NCI-H2081 treated with DMSO at 0.1 percent for 48 hours (cell line): Measurements from ENCODE around the gene EPHB2.
"Not testable (repeated sequence)": the region's sequence is repeated elsewhere in the genome, so short reads cannot be mapped to it uniquely, and the experiment has no call there.

Experiments used
- DNase-seq: peaks from one replicate; lab custom pipeline; 2025; lab: John Stamatoyannopoulos, UW

Gene EPHB2

DNA sequence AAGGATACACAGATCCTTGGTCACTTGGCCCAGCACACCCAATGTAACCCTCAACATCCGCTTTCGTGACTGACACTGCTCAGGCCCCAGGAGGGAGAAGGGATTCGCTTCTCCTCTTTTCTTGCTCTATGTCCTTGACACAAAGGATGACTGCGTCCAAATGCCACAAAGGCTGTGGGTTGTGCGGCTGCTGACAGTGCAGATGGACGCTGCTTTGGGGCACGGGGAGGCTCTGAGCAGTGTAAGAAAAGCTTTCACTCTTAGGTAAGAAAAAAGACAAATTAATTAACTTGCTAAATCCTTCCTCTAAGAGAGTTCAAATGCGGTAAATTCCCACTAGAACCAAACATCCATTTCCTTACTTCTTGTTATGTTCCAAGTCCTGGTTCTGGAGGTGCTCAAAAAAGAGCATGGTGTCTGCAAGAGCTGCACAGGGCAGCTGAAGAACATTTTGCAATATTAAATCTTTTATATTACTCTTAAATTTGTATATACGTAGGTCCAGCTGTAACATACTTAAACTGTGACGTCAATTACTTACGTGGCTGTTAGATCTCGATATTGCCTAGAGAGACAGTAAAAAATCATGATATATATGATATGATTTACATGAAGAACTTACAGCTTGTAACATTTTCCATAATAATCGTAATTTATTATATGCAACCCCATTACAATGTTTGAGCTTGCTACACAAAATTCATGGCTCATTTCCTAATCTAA, 19.4 kb upstream of the EPHB2 start:
- no peak for DNase-seq

DNA sequence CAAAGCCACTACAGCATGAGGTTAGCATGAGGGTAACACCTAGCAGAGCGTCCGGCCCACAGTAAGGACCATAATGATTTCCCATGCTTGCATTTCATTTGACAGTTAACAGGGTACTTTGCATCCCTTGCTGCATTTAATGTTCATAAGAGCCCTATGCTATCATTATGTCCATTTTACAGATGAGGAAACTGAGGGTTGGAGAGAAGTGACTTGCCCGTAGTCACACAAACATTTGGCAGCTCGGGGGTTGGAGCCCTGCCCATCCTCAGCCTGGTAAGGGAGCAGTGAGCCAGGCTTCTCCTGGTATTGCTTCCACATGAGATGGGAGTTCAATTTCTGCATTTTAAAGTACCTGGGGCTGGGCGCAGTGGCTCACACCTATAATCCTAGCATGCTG, 16.5 kb upstream of the EPHB2 start:
- no peak for DNase-seq

DNA sequence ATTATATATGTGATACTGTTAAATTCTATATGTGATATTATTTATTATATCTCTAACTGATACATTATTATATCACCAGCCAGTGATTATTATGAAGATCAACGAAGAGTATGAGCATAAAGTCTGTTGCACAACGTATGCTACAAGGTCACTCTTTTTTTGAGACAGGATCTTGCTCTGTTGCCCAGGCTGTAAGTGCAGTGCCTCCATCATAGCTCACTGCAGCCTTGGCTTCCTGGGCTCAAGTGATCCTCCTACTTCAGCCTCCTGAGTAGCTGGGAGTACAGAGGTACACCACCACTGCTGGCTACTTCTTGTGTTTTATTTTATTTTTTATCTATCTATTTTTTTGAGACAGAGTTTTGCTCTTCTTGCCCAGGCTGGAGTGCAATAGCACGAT, 14.0 kb upstream of the EPHB2 start:
- no peak for DNase-seq

DNA sequence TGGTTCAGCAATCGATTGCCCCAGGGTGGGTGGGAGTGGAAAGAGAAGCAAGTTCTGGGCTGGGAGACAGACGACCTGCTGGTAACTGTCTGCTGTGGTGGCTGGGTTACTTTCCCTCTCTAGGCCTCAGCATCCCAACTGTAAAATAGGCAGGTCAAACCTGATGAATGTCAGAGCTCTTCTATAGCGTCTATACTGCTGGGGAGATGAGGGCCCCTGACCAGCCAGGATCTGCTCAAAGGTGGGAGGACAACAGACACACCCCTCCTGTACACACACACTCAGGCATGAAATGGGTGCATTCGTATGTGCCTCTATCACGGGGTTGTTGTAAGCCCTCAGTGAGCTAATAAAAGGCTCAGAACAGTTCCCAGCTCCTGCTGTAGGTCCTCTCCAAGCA, 12.7 kb upstream of the EPHB2 start:
- DNase-seq: no peak

DNA sequence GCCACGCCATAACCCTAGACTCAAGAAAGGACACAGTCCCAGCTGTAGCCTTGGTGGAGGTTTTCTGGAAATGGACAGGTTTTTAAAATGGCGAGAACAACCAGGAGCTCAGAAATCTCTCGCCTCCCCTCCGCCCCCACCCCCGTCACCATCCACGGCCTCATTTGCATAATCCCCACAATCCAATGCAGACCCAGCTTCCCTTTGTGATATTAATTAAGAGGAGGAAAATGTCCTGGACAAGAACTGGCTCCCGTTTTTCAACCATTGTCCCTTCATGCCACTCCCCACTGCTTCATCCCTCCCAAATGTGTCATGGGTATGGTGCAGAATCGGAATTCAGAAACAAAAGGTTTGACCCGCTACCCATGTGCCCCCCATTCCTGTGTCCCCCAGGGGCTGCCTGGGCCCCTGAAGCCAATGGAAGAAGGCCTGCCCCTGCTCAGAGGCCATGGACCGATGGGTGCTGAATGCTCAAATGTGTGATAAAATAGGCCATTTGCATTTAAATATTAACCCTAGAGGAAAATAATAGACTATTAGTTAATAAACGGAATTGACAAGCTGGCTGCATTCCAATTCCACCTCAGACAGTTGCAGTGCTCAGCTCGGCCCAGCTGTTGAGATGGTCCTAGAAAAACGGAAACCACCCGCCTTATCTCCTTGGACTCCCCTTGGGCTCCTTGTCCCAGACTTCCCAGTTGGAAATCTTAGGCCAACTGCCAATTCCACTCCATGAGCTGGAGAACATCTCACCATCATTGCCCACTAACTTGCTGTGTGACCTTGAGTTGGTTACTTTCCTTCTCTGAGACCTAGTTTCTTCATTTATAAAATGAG, 10.7 kb upstream of the EPHB2 start:
- no peak for DNase-seq

DNA sequence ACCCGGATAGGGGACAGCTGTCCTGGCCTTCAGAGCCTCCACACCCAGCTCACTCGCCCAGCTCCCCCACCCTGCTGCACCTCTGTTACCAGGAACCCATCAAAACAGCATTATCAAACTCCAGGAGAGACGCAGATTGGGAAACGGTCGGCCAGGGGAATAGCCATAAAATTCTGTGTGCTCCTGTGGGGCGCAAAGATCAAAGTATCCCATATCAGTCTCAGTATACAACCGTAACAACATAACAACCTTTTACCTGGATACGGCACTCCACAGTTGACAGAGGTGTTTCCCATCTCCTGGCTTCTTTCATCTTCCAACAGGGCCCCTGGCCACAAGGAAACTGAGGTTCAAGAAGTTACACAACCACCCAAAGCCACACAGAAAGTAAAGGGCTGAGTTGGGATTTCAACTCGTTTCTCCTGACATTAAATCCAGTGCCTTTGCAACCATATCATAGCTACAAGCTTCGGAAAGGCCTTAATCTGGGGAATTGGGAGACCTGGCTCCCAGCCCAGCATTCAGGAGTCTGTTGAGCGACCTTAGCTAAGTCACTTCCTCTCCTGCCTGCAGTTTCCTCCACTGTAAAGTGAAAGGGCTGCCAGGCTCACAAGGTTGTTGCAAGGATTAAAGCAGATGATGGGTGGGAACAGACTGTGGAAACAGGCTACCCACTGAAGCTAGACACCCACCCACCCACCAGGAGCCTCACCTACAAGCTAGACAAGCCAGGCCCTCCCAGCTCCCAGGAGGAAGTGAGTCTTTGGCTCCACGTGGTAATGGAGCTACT, 8.1 kb upstream of the EPHB2 start:
- DNase-seq: no peak

DNA sequence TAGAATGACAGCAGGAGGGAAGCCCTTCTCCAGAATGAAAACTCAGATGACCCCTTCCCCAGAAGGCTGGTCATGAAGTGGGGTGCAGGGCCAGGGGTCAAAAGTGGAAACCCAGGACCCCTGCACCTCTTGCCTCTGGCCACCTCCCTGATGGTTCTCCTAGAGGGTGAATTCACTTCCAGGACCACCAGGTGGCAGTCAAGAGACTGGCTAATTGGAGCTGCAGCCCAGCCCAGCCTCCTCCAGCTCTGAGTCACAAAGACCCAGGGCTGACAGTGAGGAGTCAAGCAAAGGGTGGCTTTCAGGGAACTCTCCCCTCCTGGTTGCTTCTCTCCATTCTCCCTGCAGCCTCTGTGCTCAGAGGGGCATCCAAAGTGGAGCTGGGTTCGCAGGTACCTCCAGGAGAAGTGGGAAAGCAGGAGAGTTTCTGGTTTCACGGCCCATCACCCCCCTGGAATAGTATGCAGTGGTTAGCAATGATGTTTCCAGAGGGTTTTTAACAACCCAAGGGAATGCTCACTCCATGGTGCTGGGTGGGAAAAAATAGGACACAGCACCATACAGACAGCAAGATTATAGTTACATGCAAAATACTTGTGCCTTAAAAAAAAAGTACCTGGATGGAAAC, 6.1 kb upstream of the EPHB2 start:
- peak; percentile 13 for DNase-seq

DNA sequence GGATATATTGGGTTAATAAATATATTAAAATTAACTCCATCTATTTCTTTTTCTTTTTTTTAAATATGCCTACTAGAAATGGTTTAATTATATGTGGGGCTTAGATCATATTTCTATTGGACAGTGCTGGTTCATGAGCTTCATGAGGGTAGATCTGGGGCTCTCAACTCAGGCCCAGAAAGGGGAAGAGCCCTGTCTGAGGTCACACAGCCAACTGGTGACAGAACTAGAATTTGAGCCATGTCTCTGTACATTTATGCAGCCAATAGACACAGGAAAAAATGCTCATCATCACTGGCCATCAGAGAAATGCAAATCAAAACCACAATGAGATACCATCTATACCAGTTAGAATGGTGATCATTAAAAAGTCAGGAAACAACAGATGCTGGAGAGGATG, 5.1 kb upstream of the EPHB2 start:
- no peak for DNase-seq

DNA sequence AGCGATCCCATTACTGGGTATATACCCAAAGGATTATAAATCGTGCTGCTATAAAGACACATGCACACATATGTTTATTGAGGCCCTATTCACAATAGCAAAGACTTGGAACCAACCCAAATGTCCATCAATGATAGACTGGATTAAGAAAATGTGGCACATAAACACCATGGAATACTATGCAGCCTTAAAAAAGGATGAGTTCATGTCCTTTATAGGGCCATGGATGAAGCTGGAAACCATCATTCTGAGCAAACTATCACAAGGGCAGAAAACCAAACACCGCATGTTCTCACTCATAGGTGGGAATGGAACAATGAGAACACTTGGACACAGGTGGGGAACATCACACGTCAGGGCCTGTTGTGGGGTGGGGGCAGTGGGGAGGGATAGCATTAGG, 4.5 kb upstream of the EPHB2 start:
- not testable (repeated sequence) for DNase-seq

DNA sequence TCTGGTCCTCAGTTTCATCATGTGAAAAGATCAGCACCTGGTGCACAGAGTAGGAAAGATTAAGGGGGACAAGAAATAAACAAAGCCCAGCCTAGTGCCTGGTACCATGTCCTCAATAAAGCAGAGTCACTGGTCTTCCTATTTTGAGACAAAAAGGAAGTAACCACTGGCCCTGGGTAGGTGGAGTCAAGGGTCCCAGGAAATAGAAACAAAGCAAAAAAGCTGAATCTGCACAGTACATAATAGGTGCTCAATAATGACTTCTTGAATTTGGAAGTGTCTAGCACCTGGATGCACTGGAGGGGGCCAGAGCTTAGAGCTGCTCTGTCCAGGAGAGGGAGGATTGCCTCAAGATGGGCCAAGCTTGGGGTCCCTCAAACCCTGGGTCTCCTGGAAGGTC, 1.9 kb upstream of the EPHB2 start:
- no peak for DNase-seq

DNA sequence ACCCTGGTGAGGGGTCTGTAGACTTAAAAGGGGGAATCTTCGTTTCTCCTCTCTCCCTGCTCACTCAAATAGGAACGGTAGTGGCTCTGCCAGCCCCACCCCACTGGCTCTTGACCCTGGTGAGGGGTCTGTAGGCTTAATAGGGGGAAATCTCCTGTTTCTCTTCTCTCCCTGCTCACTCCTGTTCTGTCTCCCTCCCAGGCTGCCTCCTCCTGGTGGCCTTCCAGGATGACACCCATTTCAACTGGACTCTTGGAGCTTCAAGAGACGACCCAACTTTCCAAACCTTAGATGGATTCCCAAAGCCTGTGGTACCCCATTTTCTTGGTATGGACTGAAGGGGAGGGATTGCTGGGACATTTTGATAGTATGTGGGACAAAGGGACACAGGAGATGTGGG, 1.4 kb upstream of the EPHB2 start:
- no peak for DNase-seq

DNA sequence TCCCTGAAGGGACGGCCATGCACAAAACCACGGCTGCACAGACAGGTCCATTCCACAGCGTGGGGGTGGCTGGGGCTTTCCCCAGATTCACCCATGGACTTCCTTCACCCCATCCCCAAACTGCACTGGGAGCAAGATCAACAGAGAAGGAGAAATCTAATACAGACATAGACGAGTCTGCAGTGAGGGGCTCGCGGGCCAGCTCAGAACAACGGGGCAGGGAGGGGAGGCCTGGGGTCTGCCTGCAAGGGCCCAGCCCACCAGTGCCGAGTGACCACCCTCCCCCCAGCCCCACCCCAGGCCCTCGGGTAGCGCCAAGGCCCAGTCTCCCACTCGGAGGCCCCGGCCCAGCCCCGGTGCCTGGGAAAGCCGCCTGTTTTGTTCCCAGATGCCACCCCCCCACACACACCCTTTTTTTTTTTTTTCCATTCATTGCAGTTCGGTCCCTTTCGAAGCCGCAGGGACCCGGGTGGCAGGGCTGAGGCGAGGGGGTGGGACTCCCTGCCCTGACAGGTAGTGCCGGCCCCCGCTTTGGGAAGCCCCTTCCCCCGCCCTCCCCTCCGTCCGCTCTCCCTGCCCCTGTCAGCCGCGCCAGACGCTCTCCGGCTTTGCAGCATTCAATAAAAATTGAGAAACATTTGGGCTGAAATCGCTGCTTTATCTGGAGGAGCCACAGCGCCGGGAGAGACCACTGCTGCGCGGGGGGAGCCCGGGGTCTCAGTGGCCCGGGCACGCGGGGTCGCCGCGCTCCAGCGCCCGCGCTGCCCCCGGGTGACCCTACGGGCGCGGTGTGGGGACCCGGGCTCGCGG, 543 bp upstream of the EPHB2 start:
- no peak for DNase-seq

DNA sequence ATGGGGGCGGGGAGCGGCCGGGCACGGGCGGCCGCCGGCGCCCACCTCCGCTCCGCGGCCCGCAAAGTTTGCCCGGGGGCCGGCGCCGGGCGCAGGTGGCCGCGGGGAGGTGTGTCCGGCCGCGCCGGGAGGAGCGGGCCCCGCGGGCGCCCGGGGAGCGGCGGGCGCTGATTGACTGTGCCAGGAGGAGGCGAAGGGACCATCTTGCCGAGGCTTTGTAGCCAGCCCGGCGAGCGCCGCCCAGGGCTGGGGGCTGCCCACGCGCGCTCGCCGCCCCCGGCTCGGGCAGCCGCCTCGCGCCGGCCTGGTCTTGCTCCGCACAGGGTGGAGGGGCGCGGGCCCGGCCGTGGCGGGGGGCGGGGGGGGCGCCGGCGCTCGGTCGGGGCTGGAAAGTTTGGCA, 432 bp downstream of the EPHB2 start:
- no peak for DNase-seq

DNA sequence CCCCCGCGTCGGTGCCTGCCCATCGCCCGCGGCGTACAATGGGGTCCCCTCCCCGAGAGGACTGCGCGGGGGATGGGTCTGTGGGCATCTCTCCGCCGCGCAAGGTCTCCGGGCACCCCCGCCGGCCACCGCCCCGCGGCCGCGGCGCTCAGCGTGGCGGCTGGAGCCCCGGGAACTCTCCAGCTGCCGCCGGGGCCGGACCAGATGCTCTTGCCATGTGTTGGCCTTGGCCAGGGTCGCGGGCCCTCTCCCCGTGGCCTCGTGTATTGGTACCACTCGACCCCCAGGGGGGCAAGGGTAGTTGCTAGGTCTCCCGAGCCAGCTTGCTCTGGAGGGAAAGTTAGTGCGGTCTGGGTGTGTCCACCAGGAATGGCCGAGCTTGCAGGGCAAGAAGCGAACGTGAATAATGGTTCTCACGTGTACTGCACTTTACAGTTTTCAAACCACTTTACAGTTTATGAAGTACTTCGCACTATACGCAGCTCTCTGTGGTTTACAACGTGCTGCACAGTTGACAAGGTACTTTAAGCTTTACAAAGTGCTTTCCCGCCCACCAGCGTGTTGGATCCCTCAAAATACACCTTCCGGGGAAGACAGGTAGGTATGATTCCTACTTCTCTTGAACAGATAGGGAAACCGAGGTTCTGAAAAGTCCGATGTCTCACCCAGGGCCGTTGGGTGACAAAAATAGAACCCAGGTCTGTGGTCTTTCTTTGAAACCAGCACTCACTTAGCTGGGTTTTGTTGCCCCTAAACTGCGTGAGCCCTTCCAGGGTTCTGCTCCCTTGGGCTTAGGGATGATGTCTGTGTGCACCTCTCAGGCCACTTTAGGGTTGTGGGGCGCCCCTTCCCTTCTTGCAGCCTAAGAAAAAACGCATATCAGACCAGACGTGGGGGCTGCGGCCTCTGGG, 1.2 kb downstream of the EPHB2 start:
- DNase-seq: no peak

DNA sequence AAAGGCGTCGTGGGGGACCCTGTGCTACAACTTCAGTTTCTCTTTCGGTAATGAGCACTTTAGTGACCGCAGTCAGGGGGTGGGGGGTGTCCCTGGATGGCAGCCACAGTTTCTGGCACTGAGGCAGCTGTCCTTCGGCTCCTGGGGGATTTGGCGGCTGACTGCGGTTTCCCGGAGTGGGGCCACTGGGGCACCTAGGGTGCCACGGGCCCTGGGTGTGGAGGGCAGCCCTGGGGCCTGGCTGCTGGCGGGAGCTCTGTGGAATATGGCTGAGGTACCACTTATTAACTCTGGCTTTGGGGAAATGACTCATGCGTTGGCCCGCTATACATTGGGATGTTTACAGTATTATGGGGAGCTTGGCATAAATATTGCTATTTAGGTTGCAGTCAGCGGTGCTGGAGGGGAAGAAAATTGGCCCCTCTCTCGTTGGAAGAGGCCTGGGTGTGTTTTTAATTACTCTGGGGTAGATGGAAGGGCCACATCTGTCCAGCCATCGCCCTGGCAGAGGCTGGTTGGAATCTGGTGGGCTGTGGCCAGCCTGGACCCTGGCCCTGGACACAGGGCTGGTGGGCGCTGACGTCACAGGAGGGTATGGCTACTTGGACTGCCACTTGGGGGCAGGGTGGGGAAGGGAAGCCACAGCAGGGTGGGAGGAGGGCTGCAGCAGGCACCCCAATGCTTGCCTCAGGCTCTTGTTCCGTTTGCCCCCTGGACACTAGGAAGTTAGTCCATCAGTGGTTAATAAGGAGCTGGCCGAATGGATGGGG, 2.0 kb downstream of the EPHB2 start:
- no peak for DNase-seq

DNA sequence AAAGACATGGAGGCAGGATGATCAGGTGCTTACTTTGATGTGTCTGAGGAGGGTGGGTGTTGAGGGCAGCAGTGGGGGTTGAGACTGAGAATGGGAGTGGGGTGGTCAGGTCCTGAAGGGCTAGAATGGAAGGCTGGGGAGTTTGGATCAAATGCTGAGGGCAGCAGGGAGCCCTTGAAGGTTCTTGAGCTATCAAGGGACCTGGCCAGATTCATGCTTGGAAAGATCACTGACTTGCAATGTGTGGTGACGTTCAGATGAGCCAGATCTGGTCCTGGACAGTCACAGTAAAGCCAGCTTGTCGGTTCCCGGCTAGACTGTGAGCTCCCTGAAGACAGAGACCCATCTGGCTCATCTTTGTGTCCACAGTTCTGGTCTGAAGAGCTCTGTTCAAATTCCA, 3.8 kb downstream of the EPHB2 start:
- DNase-seq: no peak

DNA sequence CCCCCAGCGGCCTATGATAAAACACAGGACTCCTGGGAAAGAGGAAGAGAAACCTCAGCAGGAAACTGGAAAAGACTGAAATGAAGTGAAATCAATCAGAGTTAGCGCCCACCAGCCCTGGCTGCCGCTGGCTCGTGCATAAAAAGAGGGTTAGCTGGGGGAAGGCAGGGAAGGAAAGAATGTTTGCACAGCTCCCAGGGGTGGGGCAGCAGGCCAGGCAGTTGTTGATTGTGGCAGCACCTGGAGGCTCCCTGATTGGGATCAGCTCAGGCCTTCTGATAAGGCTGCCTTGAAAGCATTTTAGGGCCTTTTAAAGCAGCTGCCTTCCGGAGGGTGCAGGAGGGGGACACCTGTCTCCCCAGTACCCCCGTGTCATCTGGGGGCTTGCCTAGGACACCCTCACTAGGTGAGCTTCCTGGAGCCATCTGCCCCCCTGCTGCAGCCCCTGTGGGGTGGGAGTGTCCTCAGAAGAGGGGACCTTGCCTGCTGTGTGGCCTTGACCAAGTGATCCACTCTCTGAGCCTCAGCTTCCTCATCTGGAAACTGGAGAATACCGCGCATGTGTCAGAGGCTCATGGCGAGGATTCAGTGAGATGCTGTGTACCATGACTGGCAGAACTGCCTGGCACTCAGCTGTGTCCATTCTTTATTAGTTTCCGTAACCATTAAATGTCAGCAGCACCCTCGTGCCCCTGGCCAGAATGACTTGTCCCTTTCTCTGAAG, 6.6 kb downstream of the EPHB2 start:
- DNase-seq: peak; percentile 73

DNA sequence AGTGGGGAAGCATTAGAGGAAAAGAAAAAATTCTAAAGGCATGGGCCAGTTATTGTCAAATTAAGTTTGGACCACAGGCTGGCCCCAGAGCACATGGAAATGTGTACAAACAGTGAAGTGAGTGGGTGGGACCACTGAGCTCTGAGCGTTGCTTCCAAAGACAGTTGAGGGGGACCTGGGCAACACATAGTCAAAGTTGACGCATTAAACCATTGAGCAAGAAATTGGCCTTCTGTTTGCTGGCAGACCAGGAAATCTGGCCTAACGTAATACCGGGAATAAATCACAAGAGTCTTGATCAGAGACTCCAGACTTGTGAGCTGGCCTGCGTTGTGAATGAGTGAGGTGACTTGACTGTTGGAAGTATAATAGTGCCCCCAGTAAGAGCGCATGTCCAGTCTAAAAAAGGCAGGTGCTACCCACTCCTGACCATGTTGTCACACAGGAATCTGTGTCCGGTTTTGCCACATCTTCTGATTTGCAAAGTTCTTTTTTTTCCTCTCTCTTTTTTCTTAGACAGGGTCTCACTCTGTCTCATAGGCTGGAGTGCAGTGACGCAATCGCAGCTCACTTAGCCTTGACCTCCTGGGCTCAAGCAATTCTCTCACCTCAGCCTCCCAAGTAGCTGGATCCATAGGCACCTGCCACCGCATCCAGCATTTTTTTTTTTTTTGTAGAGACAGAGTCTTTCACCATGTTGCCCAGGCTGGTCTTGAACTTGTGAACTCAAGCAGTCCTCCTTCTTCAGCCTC, 10.7 kb downstream of the EPHB2 start:
- DNase-seq: no peak
